ENCODE results near the gene CSMD2.

- TF ChIP-seq CTCF (IDR thresholded peaks at IDR 0.05) (no peak), EP300 (IDR thresholded peaks at IDR 0.05; ENCODE audit: low read depth) (no peak), POLR2AphosphoS5 (IDR thresholded peaks at IDR 0.05) (no peak)
These were observed 340.7 kb downstream of the CSMD2 start for GRCh38 chr1:33824321-33824720.

Data from transverse colon (tissue), 4 donors.